PC-9 (cell line): ENCODE measurements around the gene NPHP1.

Experiments used
- EZH2 ChIP-seq: fragments of 200-600 bp; sonication (generic); IDR thresholded peaks from 2 replicates; pipeline ENCODE4 v1.8.0; 2017; ENCODE audit warnings: antibody characterized with exemption, low read depth
- TF ChIP-seq, protein P1 (sequence below): fragments of 200-600 bp; sonication (generic); conservative IDR thresholded peaks from 2 replicates; pipeline ENCODE4 v1.6.1; 2017; ENCODE audit warnings: mixed run types, antibody characterized with exemption, mild to moderate bottlenecking, moderate library complexity

DNA sequence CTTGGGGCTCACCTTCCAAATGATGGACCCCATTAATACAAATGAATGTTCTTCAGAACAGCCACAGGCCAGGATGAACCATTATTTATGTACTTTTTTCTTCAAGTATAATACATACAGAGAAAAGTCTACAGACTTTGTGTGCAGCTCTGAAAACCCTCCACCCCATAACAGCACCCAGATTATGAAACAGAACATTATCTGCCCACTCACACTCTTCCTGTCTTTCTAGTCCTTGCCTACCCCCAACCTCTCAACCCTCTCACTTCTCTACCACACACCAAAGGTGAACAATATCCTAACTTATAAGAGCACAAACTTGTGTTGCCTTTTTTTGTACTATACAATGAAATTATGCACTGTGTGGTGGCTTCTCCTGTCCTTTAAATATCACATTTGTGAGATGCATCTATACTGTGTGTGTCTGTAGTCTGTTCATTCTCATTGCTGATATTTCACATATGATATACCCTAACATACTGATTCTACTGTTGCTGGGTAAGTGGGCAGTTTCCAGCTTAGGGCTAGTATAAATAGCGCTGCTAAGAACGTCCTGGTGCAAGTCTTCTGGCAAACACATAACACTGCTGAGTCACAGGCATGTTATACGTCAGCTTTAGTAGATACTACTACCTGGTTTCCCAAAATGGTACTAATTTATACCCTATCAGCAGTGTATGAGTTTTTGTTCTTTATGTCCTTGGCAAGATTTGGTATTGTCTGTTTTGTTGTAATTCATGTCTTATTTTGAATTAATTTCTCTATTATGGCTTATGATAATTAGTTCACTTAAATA lies 1.0 kb upstream of the NPHP1 start:
- TF ChIP-seq, protein P1, sequence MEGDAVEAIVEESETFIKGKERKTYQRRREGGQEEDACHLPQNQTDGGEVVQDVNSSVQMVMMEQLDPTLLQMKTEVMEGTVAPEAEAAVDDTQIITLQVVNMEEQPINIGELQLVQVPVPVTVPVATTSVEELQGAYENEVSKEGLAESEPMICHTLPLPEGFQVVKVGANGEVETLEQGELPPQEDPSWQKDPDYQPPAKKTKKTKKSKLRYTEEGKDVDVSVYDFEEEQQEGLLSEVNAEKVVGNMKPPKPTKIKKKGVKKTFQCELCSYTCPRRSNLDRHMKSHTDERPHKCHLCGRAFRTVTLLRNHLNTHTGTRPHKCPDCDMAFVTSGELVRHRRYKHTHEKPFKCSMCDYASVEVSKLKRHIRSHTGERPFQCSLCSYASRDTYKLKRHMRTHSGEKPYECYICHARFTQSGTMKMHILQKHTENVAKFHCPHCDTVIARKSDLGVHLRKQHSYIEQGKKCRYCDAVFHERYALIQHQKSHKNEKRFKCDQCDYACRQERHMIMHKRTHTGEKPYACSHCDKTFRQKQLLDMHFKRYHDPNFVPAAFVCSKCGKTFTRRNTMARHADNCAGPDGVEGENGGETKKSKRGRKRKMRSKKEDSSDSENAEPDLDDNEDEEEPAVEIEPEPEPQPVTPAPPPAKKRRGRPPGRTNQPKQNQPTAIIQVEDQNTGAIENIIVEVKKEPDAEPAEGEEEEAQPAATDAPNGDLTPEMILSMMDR, result no peak
- no peak for TF ChIP-seq EZH2
